H9 (cell line): ENCODE results near the gene AFF2. TPM values are rescaled to one million over a fixed set of nuclear protein-coding genes. Genes with fewer than 3 reads are reported as not detected.

Experiments used
- DNase-seq: peaks from one replicate; pipeline ENCODE4 v3.0.0-alpha.2; 2017
- H2AFZ ChIP-seq: one replicate; pipeline ENCODE4 v1.6.1; 2013; ENCODE audit warnings: mild to moderate bottlenecking, low read length, control low read depth, moderate library complexity
- H2AK5ac ChIP-seq: 2 replicates; pipeline ENCODE4 v1.6.1; 2013; ENCODE audit warnings: low read length, control low read depth, mixed read lengths; ENCODE audit not compliant: insufficient read length
- H2BK120ac ChIP-seq: one replicate; pipeline ENCODE4 v1.6.1; 2013; ENCODE audit warnings: low read depth, mild to moderate bottlenecking, low read length, control low read depth, inconsistent platforms; ENCODE audit not compliant: poor library complexity, severe bottlenecking
- H2BK12ac ChIP-seq: 2 replicates; pipeline ENCODE4 v1.6.1; 2013; ENCODE audit warnings: low read length, control low read depth, mixed read lengths, low read depth; ENCODE audit not compliant: insufficient read length
- H2BK15ac ChIP-seq: 2 replicates; pipeline ENCODE4 v1.6.1; 2013; ENCODE audit warnings: low read depth, low read length, control low read depth
- H2BK20ac ChIP-seq: one replicate; pipeline ENCODE4 v1.6.1; 2013; ENCODE audit warnings: low read depth, mild to moderate bottlenecking, low read length, control low read depth, inconsistent platforms; ENCODE audit not compliant: poor library complexity, severe bottlenecking
- H2BK5ac ChIP-seq: 2 replicates; pipeline ENCODE4 v1.6.1; 2013; ENCODE audit warnings: low read length, control low read depth, mixed read lengths; ENCODE audit not compliant: insufficient read length
- H3K14ac ChIP-seq: 2 replicates; pipeline ENCODE4 v1.6.1; 2013; ENCODE audit warnings: low read length, control low read depth; ENCODE audit not compliant: insufficient read depth
- H3K18ac ChIP-seq: 2 replicates; pipeline ENCODE4 v1.6.1; 2013; ENCODE audit warnings: low read depth, mild to moderate bottlenecking, mixed read lengths, low read length, control low read depth; ENCODE audit not compliant: insufficient read length
- H3K23ac ChIP-seq: 2 replicates; pipeline ENCODE4 v1.6.1; 2013; ENCODE audit warnings: low read length, control low read depth, mixed read lengths, low read depth; ENCODE audit not compliant: insufficient read length
- H3K23me2 ChIP-seq: 2 replicates; pipeline ENCODE4 v1.6.1; 2013; ENCODE audit warnings: low read depth, mild to moderate bottlenecking, mixed read lengths, low read length, control low read depth; ENCODE audit not compliant: insufficient read length, poor library complexity, severe bottlenecking
- H3K27ac ChIP-seq: 2 replicates; pipeline ENCODE4 v1.5.1; 2013; ENCODE audit warnings: low read length, control low read depth, mixed read lengths, low read depth; ENCODE audit not compliant: insufficient read length
- H3K27me3 ChIP-seq: 2 replicates; pipeline ENCODE4 v1.6.1; 2013; ENCODE audit warnings: low read length, control low read depth, inconsistent platforms; ENCODE audit not compliant: insufficient read depth
- H3K4ac ChIP-seq: 2 replicates; pipeline ENCODE4 v1.6.1; 2013; ENCODE audit warnings: low read depth, mild to moderate bottlenecking, control low read depth, inconsistent platforms, low read length, moderate library complexity
- H3K4me1 ChIP-seq: 2 replicates; pipeline ENCODE4 v1.6.1; 2013; ENCODE audit warnings: low read length, control low read depth, inconsistent platforms; ENCODE audit not compliant: insufficient read depth
- H3K4me2 ChIP-seq: 2 replicates; pipeline ENCODE4 v1.6.1; 2013; ENCODE audit warnings: low read length, control low read depth, mixed read lengths; ENCODE audit not compliant: insufficient read length, insufficient read depth
- H3K56ac ChIP-seq: 2 replicates; pipeline ENCODE4 v1.6.1; 2013; ENCODE audit warnings: low read depth, mild to moderate bottlenecking, mixed read lengths, low read length, control low read depth; ENCODE audit not compliant: insufficient read length
- H3K79me1 ChIP-seq: 2 replicates; pipeline ENCODE4 v1.6.1; 2013; ENCODE audit warnings: low read depth, mild to moderate bottlenecking, moderate library complexity, low read length, control low read depth, inconsistent platforms; ENCODE audit not compliant: insufficient read depth, poor library complexity, severe bottlenecking
- H3K79me2 ChIP-seq: 2 replicates; pipeline ENCODE4 v1.6.1; 2013; ENCODE audit warnings: low read length, control low read depth, inconsistent platforms; ENCODE audit not compliant: insufficient read depth
- H3K9ac ChIP-seq: 2 replicates; pipeline ENCODE4 v1.6.1; 2013; ENCODE audit warnings: low read length, control low read depth, mixed read lengths; ENCODE audit not compliant: insufficient read length; ENCODE audit errors: extremely low read depth
- H3K9me3 ChIP-seq: one replicate; pipeline ENCODE4 v1.6.1; 2013; ENCODE audit warnings: low read depth, low read length, inconsistent platforms; ENCODE audit not compliant: control insufficient read depth
- H3T11ph ChIP-seq: one replicate; pipeline ENCODE4 v1.6.1; 2013; ENCODE audit warnings: mild to moderate bottlenecking, low read length, control low read depth, inconsistent platforms
- H4K20me1 ChIP-seq: one replicate; pipeline ENCODE4 v1.6.1; 2013; ENCODE audit not compliant: control insufficient read depth, insufficient read length, insufficient read depth
- H4K5ac ChIP-seq: 2 replicates; pipeline ENCODE4 v1.6.1; 2013; ENCODE audit warnings: low read depth, mild to moderate bottlenecking, mixed read lengths, low read length, control low read depth; ENCODE audit not compliant: insufficient read length
- H4K8ac ChIP-seq: replicated peaks from 2 replicates; pipeline ENCODE4 v1.6.1; 2013; ENCODE audit warnings: low read length, control low read depth, mixed read lengths, low read depth; ENCODE audit not compliant: insufficient read length
- H4K91ac ChIP-seq: 2 replicates; pipeline ENCODE4 v1.6.1; 2013; ENCODE audit warnings: low read depth, mild to moderate bottlenecking, moderate library complexity, mixed read lengths, low read length, control low read depth; ENCODE audit not compliant: insufficient read length
- H3K27ac Mint-ChIP-seq, 3 experiments: 2 replicates in 2 of 3; 3 replicates in 1 of 3; pipeline ENCODE4 v1.8.0; 2020 to 2021; ENCODE audit warnings: mixed read lengths in 3 of 3, mild to moderate bottlenecking in 1 of 3, moderate library complexity in 1 of 3
- H3K27me3 Mint-ChIP-seq: 2 replicates; pipeline ENCODE4 v1.8.0; 2021; ENCODE audit warnings: low read depth, mild to moderate bottlenecking, moderate library complexity, mixed read lengths
- H3K36me3 Mint-ChIP-seq, 3 experiments: 2 replicates in 2 of 3; 3 replicates in 1 of 3; pipeline ENCODE4 v1.8.0; 2020 to 2021; ENCODE audit warnings: low read depth in 3 of 3, mixed read lengths in 3 of 3; ENCODE audit not compliant: insufficient read depth in 1 of 3
- H3K4me1 Mint-ChIP-seq, 2 experiments: 2 replicates each; pipeline ENCODE4 v1.8.0; 2020; ENCODE audit warnings: mixed read lengths in 2 of 2
- H3K4me3 Mint-ChIP-seq, 2 experiments: 2 replicates in 1 of 2; 3 replicates in 1 of 2; pipeline ENCODE4 v1.8.0; 2020 to 2021; ENCODE audit warnings: mild to moderate bottlenecking in 2 of 2, mixed read lengths in 2 of 2, moderate library complexity in 1 of 2
- H3K9me3 Mint-ChIP-seq, 2 experiments: 2 replicates in 1 of 2; 3 replicates in 1 of 2; pipeline ENCODE4 v1.8.0; 2020; ENCODE audit warnings: mild to moderate bottlenecking in 2 of 2, mixed read lengths in 2 of 2, moderate library complexity in 1 of 2
- WGBS: extraction: QIAGEN DNeasy Blood & Tissue Kit; methylation state at CpG from one replicate; pipeline ENCODE4 v1.1.7; 2013; ENCODE audit warnings: missing lambda C conversion rate, low lambda C conversion rate, mixed read lengths; ENCODE audit not compliant: insufficient read length; ENCODE audit errors: extremely low coverage; 5-methylcytosine and 5-hydroxymethylcytosine counted together
- total RNA-seq: library from RNA; stranded (reverse); gene quantifications from 2 replicates; pipeline ENCODE4 v1.2.1, GENCODE V29; 2021
- TF ChIP-seq, protein P1 (sequence below): fragments of 200-600 bp; sonication (generic); conservative IDR thresholded peaks from 3 replicates; pipeline ENCODE4 v1.8.0; 2021; ENCODE audit warnings: antibody characterized with exemption, mild to moderate bottlenecking

AFF2 gene
- total RNA-seq, 1 experiment from 2014 or later, result 14.6 TPM

DNA sequence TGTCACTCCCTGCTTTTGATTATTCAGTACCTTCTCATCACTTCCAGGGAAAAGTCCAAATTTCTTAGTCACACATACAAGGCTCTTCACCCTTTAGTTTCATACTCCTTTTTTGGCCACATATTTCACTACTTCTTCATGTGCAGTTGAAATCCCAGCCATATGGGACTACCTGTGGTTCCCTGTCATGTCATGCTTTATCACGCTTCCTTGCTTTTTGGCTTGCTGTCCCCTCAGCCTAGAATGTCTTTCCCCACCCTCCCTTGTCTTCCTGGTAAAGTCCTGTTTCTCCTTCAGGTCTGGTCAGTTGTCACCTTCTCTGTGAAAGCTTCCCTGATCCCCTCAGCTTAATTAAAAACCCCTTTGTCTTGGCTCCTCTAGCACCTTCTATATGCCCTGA is 163.8 kb downstream of the AFF2 start:
- Histone ChIP-seq H4K91ac (no peak overlapping the region), H2BK15ac (no peak overlapping the region), H3K4me1 (no peaks in the 10 kb centered on the region), H3K9ac (no peak overlapping the region), H3K9me3 (peaks cover 33% of the 10 kb centered on the region), H3K79me1 (no peaks in the 10 kb centered on the region), H2AFZ (no peak overlapping the region), H3K18ac (no peak overlapping the region), H3K23me2 (no peaks in the 10 kb centered on the region), H4K5ac (no peak overlapping the region), H2BK120ac (no peak overlapping the region), H3K14ac (no peak overlapping the region), H3K4ac (no peak overlapping the region), H2AK5ac (no peak overlapping the region), H3K27ac (no peak overlapping the region), H3T11ph (no peak overlapping the region), H3K56ac (no peak overlapping the region), H2BK5ac (no peak overlapping the region), H4K8ac (no peak overlapping the region), H3K79me2 (no peaks in the 10 kb centered on the region), H4K20me1 (no peaks in the 10 kb centered on the region), H2BK12ac (no peak overlapping the region), H3K4me2 (no peak overlapping the region), H2BK20ac (no peak overlapping the region), H3K27me3 (no peaks in the 10 kb centered on the region), H3K23ac (no peak overlapping the region)
- H3K4me1 Mint-ChIP-seq, result no peaks in the 10 kb centered on the region
- H3K4me3 Mint-ChIP-seq, result no peak overlapping the region
- TF ChIP-seq, protein P1, sequence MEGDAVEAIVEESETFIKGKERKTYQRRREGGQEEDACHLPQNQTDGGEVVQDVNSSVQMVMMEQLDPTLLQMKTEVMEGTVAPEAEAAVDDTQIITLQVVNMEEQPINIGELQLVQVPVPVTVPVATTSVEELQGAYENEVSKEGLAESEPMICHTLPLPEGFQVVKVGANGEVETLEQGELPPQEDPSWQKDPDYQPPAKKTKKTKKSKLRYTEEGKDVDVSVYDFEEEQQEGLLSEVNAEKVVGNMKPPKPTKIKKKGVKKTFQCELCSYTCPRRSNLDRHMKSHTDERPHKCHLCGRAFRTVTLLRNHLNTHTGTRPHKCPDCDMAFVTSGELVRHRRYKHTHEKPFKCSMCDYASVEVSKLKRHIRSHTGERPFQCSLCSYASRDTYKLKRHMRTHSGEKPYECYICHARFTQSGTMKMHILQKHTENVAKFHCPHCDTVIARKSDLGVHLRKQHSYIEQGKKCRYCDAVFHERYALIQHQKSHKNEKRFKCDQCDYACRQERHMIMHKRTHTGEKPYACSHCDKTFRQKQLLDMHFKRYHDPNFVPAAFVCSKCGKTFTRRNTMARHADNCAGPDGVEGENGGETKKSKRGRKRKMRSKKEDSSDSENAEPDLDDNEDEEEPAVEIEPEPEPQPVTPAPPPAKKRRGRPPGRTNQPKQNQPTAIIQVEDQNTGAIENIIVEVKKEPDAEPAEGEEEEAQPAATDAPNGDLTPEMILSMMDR, result no peak
- H3K36me3 Mint-ChIP-seq, result peaks cover 18 to 33% (median 24%) of the 10 kb centered on the region in 3 experiments
- H3K9me3 Mint-ChIP-seq, result peaks cover 66 to 75% of the 10 kb centered on the region in 2 experiments
- H3K27ac Mint-ChIP-seq, result no peak overlapping the region
- H3K27me3 Mint-ChIP-seq, result peaks cover 2% of the 10 kb centered on the region; the same call in 1 of the 2 replicates
- DNase-seq, result no peak
- WGBS, result no CpG with 5 or more reads among the region's 1 CpG
